ENCODE results near the gene SLC4A5.

- TF ChIP-seq POLR2A (IDR thresholded peaks at IDR 0.05), result no peak
- no peak for TF ChIP-seq CTCF (IDR thresholded peaks at IDR 0.05)
- TF ChIP-seq EP300 (IDR thresholded peaks at IDR 0.05), result no peak
Observed at GRCh38 chr2:74183878-74184277, 159.3 kb downstream of the SLC4A5 start.
